ENCODE measurements around the gene TEX51.

Gene TEX51

DNA sequence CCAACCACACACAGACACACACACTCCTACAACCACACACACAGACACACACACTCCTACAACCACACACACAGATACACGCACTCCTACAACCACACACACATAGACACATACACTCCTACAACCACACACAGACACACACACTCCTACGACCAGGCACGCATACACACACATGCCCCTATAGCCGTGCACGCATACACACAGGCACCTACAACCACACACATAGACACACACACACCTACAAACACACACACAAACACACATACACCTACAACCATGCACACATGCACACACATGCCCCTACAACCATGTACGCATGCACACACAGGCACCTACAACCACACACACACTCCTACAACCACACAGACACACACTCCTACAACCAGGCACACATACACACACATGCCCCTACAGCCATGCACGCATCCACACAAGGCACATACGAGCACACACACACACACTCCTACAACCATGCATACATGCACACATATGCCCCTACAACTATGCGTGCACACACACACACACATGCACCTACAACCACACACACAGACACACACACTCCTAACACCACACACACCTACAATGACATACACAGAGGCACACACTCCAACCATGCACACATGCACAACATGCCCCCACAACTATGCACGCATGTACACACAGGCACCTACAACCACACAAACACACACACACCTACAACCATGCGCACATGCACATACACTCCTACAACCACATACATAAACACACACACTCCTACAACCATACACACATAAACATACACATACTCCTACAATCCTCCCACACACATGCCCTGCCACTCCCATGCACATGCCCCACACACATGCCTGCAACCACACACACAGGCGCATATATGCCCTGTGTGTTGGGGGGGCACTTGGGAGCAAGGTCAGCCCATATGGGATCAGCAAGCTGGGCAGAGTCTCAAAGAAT lies 19.1 kb upstream of the TEX51 start:
- no peak for DNase-seq (ENCODE audit: low read depth)

DNA sequence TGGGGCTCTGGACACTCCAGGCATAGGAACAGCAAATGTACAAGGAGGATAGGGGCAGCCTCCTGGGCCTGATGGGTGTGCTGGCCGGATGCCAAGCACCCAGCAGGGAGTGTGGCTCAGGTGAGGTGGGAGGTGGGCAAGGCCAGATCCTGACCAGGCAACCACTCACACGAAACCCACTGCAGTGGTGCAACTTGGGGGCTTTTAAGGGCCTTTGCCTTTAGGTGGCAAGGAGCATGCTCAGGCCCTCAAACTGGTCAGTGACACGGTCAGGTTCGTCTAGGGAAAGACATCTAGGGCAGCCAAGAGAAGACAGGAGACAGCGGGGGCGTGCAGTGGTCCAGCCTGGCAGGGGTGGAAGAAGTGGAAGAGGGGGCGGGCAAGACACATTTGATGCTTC lies 18.4 kb upstream of the TEX51 start:
- no peak for DNase-seq (ENCODE audit: low read depth)

DNA sequence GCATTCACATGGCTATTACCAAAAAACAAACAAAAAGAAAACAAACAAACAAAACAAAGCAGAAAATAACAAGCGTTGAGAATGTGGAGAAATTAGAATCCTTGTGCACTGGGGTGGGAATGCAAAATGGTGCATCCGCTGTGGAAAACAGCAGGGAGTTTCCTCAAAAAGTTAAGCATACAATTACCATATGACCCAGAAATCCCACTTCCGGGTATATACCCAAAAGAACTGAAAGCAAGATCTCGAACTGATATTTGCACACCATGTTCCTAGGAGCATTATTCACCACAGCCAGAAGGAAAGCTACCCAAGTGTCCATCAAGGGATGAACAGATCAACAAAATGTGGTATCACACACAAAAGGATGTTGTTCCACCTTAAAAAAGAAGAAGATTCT lies 17.9 kb upstream of the TEX51 start:
- DNase-seq (ENCODE audit: low read depth) = no peak

DNA sequence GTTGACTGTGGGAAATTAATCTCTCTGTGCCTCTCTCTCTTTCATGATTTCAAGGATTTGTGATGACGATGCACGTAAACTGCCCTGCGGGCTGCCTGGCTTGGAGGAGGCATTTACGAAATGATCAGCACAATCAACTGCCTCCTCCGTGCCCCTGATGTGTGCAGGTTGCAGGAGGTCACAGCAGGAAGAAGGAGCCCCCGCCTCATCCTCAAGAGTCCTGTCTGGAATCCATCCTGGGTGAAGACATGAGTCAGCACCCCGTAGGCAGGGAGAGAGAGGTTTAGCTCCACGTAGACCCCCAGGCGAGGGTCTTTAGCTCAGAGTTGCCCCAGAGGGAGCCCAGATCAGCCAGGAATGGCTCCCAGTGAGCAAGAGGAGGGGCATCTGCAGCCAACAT lies 17.1 kb upstream of the TEX51 start:
- DNase-seq (ENCODE audit: low read depth) = no peak

DNA sequence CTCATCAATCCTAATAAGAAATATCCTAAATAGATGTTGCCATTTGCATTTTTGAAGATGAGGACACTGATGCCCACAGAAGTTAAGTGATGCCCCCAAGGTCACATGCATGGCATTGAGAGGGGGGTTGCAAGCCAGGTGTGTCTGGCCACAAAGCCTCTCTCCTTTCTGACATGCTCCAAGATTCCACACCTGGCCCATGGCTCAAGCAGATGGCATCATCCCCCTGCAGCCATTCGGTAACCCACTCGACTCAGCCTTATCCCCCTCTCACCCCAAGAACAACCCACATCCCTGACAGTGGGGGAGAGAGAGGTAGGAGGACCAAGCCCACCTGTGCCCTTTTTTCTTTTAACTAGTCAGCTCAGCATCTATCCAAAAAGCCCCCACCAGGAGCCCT lies 16.5 kb upstream of the TEX51 start:
- DNase-seq (ENCODE audit: low read depth) = no peak

DNA sequence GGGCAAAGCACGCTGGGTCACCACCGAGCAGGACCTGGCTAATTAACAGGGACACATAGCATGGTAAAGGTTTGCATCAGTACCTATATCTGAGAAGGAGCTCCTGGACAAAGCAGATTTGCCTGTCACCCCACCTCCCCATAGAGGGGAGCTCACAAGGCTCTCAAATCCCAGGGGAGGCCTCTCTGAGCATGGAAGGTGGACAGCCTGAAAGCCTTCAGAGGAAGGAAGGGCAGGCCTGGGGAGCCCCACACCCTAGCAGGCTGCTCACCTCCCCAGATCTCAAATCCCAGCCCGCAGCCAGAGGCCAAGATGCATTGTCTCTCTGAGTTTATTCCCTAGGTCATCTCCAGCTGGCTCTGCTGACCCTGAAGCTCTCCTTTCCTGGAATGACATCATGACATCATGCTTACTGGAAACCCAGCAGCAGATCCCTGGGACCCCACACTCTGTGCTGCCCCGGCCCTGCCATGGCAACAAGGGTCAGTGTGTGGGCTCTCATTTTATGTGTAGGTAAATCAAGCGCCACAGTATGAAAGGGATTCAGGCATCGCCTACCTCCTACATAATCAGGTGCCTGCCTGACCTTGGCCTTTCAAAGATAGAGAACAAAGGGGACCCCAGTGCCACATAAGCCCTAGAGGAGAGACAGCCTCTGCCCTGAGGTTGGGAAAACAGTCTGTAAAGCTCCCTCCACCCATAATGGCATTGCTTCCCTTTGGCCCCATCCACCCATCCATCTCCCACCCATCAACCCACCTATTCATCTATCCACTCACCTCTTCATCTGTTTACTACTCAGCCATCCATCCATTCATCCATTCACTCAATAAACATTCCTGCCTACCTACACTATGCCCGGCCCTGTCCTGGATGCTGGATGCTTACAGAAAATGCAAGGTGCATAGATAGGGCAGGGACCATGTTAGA lies 15.7 kb upstream of the TEX51 start:
- no peak for DNase-seq (ENCODE audit: low read depth)

DNA sequence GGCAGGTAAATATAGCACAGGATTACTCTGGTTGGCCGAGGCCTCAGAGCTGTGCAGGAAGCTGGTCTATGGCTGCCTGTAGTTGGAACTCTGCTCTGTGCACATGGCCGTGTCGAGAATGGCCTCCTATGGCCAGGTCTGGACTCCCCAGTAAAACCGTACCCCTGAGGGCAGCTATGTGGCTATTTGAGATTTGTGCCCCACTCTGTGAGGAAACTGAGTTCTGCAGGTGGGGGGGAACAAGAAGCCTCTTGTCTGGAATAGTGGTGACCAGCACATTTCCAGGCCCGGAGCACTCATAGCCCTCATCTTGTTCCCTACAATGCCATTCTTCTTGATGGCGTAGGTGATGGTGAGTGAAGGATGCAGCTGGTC lies 15.0 kb upstream of the TEX51 start:
- DNase-seq (ENCODE audit: low read depth) = no peak

DNA sequence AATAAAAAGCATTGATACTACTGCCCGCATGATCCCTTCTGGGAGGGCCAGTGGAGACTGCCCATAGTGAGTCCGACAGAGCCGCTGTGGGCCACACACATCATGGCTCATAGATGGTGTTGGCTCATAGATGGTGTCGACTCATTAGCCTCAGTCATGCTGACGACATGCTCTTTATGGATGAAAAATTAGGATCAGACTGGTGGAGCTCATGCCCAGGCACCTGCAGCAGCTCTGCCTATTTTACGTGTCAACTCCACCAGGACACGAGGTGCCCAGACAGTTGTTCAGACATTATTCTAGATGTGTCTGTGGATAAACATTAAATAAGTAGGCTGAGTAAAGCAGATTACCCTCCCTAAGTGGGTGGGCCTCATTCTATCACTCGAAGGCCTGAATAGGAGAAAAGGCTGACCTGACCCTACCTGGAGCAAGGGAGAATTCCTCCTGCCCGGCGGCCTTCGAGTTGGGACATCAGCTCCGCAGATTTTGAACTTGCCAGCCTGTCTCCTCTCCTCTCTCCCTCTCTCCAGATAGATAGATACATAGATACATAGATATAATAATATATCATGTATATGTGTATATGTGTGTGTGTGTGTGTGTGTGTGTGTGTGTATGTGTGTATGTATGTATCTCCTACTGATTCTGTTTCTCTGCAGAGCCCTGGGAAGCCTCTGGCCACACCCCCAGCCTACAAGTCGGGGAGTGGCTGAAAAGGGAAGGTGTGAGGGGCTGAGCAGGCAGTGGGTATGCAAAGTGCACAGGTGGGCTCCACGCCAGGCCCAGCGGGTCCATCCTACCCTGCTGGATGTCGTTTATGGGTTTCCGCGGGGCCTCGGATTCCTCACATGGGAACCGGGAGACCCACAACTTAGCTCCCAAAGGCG lies 13.6 kb upstream of the TEX51 start:
- DNase-seq (ENCODE audit: low read depth) = no peak

DNA sequence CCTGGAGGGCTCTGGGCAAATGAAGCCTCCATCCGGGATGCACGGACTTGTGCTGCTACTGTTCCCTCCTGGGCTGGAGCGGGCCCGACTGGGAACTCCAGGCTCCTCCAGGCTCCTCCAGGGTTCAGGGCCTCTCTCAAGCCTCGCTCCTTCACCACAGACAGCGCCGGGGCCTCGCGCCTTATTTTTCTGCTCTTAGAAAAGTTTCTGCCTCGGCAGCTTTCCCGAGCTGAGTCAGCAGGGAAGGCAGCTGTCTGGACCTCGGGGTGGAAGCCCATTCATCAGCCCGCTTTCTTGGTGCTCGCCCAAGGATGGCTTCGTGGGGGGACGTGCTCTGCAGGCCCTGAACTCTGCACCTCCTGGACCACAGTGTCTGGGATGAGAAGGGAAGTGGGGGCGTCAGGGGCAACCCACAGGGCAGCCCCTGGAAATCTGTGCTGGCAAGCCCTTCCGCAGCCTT lies 12.9 kb upstream of the TEX51 start:
- peak; percentile 3 for DNase-seq (ENCODE audit: low read depth)

DNA sequence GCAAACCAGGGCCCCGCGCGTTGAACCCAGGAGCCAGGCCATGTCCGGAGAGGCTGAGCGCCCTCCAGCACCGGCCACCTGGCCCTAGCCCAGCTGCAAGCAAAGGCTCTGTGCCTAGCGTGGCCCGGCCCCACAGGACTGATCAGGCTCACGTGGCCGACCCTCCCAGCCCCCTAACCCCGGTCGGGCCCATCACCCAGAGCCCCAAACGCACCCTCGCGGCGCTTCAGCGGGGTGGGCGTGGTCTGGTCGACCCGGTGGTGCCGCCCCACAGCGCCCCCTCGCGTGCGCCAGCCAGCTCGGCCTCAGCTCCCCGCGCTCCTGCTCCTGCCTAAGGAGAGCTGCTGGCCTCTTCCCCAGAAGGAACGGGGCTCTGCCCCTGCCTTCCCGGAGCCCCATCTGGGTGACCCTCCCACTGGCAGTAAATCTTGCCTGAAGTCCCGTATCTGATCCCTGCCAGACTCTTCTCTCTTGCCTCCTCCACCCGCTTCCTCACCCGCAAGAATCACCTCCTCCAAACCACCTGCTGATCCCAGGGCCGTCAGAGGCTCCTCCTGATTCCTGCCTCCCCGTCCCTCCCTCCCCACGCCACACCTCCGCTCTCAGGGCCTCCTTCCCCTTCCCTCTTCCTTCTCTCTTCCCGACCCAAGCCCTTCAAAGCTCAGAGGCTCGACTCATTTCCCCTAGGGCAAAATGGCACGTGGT lies 12.3 kb upstream of the TEX51 start:
- DNase-seq (ENCODE audit: low read depth) = peak; percentile 27

DNA sequence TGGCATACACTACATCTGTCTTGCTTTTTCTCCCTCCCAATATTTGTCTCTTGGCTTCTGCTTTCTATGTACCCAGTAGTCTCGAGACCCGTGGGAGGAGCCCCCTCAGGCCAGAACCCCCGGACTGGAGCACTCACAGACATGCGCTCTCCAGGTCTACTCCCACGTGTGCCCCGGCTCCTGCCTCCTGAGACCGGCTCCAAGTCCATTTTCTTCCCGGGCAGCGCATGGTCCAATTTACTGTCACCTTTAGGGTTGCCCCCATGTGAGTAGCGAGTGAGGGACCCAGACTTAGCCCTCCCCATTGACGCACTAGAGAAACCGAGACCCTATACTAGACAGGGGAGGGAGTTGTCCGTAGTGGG lies 11.8 kb upstream of the TEX51 start:
- DNase-seq (ENCODE audit: low read depth) = no peak

DNA sequence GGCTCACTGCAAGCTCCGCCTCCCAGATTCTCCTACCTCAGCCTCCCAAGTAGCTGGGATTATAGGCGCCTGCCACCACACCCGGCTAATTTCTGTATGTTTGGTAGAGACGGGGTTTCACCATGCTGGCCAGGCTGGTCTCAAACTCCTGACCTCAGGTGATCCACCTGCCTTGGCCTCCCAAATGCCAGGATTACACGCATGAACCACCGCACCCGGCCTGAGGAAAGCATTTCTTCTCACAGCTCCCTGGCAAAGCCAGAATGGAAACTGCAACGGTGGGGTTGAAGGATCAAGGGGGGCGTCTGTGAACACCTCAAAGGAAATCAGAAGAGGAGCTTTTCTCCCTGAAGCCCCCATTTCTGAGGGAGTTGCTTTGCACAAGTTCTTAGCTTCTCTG lies 11.2 kb upstream of the TEX51 start:
- no peak for DNase-seq (ENCODE audit: low read depth)

DNA sequence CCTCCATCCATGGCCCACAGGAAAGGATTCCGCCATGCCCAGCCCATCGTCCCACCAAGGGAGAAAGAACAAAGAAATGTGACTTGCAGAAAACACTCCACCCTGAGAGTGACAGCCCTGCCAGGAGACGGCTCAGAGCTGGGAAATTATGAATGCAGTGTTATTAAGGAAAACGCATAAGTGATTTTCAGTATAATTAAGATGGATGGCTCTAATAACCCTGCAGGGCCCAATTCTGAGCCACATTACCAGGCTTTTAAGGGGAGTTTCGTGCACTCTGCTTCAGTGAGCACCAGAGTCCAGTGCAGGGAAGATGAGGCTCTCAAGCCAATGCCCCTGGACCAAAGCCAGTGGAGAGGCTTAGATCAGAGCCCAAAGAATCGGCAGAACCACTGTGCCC lies 10.6 kb upstream of the TEX51 start:
- DNase-seq (ENCODE audit: low read depth) = no peak

DNA sequence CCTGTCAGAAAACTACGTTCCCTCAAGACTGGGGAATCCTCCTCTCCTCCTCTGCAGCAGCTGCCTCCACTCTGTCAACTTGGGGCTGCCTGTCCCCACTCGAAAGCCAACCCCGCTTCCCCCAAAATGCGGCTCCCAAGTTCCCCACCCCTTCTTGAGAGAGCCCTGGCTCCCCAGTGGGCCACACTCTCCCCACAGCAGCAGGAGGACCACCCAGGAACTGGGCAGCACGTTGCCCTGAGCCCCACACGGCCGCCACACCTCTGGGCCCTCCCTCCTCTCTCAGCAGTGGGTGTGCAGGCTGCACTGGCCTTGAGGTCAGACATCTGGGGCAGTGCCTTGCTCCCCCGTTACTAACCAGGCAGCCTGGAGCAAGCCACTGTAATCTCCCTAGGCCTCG lies 9.6 kb upstream of the TEX51 start:
- DNase-seq (ENCODE audit: low read depth) = no peak

DNA sequence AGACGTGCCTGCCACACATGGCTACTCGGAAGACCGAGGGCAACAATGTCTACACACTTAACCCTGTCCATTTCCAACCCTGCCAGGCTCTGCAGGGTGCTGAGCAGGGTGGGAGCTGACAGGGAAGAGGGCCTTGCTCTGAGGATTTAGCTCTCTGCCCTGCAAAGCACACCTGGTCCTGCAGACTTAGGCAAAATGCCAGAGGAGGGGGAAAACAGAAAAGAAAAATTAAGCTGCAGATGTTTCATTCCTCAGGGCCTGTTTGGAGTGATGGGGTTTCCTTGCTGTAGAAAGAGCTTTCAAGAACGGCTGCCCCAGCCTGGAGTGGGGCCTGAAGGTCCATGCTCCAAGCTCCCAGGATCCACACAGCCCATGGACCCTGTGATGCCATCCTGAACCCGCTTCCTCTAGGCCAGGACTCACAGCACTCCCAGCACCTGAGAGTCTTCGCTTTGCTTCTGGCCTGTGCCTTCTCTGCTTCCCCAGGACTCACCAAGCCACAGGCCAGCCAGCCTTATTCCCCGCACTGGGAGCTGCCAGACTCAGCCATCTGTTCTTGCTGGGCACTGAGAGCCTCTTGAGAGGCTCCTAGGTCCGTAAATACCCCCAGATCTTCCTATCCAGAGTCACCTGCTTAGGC lies 9.1 kb upstream of the TEX51 start:
- DNase-seq (ENCODE audit: low read depth) = no peak

DNA sequence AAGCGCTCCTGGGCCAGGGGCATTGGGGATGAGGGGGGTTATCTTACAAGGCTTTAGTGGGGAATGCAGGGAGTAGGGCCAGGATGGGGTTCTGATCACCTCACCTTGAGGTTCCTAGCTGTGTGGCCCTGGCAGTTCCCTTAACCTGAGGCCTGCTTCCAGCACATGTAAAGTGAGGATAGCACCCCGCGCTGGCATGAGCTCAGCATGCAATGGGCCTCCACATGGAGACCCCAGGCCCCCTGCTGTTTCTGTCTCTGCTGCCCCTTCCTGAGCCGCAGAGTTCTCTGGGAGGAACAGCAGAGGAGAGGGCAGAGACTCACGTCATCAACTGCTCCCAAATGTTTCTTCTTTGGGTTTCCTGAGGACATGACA lies 8.6 kb upstream of the TEX51 start:
- no peak for DNase-seq (ENCODE audit: low read depth)

DNA sequence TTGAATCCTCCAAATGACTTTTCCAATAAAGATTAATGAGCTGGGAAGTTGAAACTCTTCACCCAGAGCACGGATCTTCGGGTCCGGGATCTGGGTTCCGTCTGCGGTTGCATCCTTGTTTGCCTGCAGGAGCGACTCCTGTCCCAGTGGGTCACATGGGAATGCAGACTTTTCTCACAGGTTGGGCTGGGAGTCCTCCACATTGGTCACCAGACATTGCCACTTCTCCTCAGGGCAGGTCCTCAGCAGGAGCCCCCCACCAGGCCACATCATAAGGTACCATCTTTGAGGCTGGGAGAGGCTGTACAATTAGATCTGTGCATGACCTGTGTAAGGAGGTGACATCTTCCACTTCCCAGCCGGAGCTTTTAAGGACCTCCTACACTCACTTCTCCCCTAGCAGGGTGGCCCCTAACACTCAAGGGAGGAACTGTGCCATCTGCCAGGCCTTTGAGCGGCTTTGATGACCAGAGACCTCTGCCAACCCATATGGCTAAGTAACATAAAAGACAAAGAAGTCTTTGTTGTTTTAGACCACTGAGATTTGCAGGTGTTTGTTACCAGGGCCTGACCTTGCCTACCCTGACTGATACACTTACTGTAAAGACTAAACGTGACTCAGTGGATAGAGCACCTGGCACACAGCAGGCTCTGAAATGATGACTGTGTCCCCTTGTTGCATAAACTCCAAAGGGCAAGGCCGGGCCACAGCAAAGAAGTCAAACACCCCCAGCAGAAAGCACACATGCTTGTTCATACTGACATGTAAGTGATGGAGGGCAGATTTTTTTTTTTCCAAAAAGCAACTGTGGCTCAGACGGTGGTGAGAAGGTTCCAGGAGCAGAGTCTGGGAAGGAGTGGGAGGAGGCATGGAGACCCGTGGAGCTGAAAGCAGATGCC lies 7.9 kb upstream of the TEX51 start:
- DNase-seq (ENCODE audit: low read depth) = no peak

DNA sequence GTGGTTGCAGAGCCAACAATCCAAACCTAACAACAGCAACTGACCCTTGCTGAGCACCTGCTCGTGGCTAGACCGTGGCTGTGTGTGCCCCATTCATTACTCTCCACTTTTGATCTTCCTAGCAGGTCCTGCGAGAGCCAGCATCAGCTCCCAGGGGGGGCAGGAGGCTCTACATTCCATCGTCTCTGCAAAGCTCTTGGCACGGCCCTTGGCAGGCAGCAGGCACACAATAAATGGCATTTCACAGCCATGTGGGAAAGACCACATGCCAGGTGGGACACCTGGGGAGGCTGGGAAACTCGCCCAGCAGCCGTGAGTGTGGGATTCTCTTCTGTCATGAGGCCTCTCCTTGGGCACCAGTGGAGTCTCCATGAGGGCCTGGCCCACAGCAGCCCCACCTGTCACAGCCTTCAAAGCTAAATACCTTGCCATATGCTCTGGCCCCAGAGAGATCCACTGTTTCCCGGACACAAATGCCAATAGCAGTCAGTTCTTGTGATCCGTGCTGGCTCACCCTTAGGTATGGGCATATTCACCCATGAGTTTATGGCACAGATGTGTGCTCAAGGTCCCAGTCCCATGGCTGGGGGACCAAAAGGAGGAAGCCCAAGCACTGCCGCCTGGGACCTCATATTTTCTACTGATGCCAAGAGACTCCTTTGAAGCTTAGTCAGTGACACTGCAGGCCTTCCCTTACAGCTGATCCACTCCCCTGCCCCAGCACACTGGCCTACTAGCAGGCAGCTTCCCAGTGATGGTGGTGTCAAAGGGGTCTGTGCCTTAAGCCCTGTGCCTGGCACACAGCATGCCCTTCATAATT lies 6.8 kb upstream of the TEX51 start:
- DNase-seq (ENCODE audit: low read depth) = no peak

DNA sequence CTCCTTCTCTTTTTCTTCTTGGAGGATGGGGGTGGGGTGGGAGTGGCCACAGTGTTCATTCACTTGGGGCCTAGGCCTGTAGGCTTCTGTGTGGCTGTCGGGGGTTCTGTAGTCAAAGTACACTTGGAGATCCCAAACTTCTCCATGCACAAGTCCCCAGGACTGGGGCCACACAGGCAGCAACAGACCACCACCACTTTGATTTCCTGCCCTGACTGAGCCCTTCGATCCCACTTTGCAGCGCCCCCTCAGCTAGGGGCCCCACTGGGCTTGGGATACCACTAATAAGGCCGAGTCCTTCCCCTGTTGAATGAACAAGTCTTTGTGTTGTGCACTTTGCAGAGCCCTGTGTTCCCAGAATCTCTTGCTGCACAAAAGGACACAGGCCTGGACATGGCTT lies 5.5 kb upstream of the TEX51 start:
- DNase-seq (ENCODE audit: low read depth) = no peak

All from ELR (cell line).